ENCODE measurements around the gene OTOG. TPM values are rescaled to one million over a fixed set of nuclear protein-coding genes. Genes with fewer than 3 reads are reported as not detected.
"Not testable (repeated sequence)": the region's sequence is repeated elsewhere in the genome, so short reads cannot be mapped to it uniquely, and the experiment has no call there.

Gene OTOG
- total and polyA plus RNA-seq, 4 donors = 0.11 TPM; not detected in 3

DNA sequence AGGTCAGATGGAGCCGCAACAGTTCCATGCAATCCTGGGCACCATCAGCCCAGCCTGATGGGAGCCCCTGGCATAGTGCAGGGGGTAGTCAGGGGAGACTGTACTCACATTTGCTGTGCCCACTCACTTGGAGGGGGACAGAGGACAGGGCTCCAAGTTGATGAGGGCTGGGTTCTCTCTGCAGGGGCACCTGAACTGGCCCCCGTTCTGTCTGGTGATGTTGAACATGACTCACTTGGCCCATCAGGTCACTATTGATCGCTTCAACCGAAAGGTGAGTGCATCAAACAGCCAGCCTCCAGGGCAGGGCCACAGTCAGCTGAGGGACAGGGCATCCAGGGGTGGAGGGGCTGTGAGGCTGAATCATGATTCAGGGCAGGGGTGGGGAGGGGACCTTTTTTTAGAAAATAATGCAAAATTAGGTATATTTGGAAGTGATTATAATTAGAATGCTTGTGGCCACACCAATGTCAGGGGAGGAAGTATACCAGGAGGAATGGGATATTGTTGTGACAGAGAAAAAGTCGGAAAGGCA, 66.4 kb downstream of the OTOG start:
- no peak overlapping the region for H3K9ac ChIP-seq (ENCODE audit: insufficient read depth in 1 of 2, low read length in 2 of 2)
- DNase-seq = no peak
- TF ChIP-seq, protein P1, sequence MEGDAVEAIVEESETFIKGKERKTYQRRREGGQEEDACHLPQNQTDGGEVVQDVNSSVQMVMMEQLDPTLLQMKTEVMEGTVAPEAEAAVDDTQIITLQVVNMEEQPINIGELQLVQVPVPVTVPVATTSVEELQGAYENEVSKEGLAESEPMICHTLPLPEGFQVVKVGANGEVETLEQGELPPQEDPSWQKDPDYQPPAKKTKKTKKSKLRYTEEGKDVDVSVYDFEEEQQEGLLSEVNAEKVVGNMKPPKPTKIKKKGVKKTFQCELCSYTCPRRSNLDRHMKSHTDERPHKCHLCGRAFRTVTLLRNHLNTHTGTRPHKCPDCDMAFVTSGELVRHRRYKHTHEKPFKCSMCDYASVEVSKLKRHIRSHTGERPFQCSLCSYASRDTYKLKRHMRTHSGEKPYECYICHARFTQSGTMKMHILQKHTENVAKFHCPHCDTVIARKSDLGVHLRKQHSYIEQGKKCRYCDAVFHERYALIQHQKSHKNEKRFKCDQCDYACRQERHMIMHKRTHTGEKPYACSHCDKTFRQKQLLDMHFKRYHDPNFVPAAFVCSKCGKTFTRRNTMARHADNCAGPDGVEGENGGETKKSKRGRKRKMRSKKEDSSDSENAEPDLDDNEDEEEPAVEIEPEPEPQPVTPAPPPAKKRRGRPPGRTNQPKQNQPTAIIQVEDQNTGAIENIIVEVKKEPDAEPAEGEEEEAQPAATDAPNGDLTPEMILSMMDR (IDR thresholded peaks at IDR 0.05; ENCODE audit: control extremely low read depth, extremely low read depth) = no peak
- WGBS, 2 donors = 86 to 89% methylated on average over 5 of the region's 5 CpGs
- H3K9me3 ChIP-seq (ENCODE audit: control insufficient read depth in 4 of 4, insufficient read depth in 3 of 4, low read length in 3 of 4) = no peaks in the 10 kb centered on the region
- no peaks in the 10 kb centered on the region for H3K36me3 ChIP-seq (ENCODE audit: control insufficient read depth in 4 of 4, insufficient read depth in 4 of 4, low read length in 4 of 4)
- H3K4me3 ChIP-seq = no peak overlapping the region
- no peaks in the 10 kb centered on the region for H3K4me1 ChIP-seq (ENCODE audit: control insufficient read depth in 5 of 5, insufficient read depth in 5 of 5, low read length in 5 of 5)
- H3K27me3 ChIP-seq (ENCODE audit: control insufficient read depth in 3 of 3, insufficient read depth in 3 of 3, low read length in 2 of 3) = peaks cover 0 to 4% (median 0%) of the 10 kb centered on the region in 3 donors
- no peak overlapping the region for H3K27ac ChIP-seq (ENCODE audit: low read depth in 1 of 2, low read length in 1 of 2)
- ATAC-seq (ENCODE audit: insufficient read depth, low FRiP score) = no peak

DNA sequence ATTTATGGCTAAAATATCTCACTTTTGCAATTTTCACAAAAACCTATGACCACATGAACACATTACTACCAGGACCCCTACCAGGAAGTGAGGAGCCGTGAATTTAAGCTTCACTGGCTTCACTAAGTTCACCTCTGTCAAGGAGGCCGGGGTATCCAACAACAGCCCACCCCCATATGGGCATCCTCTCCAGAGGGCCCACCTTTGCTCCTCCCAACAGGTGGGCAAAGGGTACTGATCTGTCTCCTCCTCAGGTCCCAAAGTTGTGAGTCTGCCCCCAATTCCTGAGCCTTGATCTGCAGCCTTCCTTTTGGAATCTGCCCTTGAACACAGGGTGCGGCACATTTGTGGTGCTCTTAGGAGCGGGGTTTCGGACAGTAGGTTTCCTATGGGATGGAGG, 66.9 kb downstream of the OTOG start:
- DNase-seq = no peak
- Histone ChIP-seq H3K4me3 (no peak overlapping the region), H3K36me3 (ENCODE audit: control insufficient read depth in 4 of 4, insufficient read depth in 4 of 4, low read length in 4 of 4) (no peaks in the 10 kb centered on the region), H3K9ac (ENCODE audit: insufficient read depth in 1 of 2, low read length in 2 of 2) (no peak overlapping the region), H3K9me3 (ENCODE audit: control insufficient read depth in 4 of 4, insufficient read depth in 3 of 4, low read length in 3 of 4) (peaks cover 0 to under 1% (median 0%) of the 10 kb centered on the region in 4 donors), H3K4me1 (ENCODE audit: control insufficient read depth in 5 of 5, insufficient read depth in 5 of 5, low read length in 5 of 5) (no peaks in the 10 kb centered on the region), H3K27ac (ENCODE audit: low read depth in 1 of 2, low read length in 1 of 2) (no peak overlapping the region), H3K27me3 (ENCODE audit: control insufficient read depth in 3 of 3, insufficient read depth in 3 of 3, low read length in 2 of 3) (peaks cover 0 to 4% (median 0%) of the 10 kb centered on the region in 3 donors)
- no peak for ATAC-seq (ENCODE audit: insufficient read depth, low FRiP score)
- 90% methylated on average over 5 of the region's 5 CpGs for WGBS, 2 donors
- TF ChIP-seq, protein P1 (IDR thresholded peaks at IDR 0.05; ENCODE audit: control extremely low read depth, extremely low read depth) = no peak

DNA sequence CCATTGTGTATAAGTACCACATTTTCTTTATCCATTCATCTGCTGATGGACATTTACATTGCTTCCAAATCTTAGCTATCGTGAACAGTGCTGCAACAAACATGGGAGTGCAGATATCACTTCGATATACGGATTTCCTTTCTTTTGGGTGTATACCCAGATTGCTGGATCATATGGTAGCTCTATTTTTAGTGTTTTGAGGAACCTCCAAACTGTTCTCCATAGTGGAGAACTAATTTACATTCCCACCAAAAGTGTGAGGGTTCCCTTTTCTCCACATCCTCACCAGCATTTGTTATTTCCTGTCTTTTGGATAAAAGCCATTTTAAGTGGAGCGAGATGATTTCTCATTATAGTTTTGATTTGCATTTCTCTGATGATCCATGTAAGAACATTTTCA, 75.7 kb downstream of the OTOG start:
- 89 to 95% methylated on average over 4 of the region's 4 CpGs for WGBS, 2 donors
- DNase-seq; H3K4me1 ChIP-seq (ENCODE audit: control insufficient read depth in 5 of 5, insufficient read depth in 5 of 5, low read length in 5 of 5); H3K36me3 ChIP-seq (ENCODE audit: control insufficient read depth in 4 of 4, insufficient read depth in 4 of 4, low read length in 4 of 4); H3K27ac ChIP-seq (ENCODE audit: low read depth in 1 of 2, low read length in 1 of 2); H3K9me3 ChIP-seq (ENCODE audit: control insufficient read depth in 4 of 4, insufficient read depth in 3 of 4, low read length in 3 of 4); H3K9ac ChIP-seq (ENCODE audit: insufficient read depth in 1 of 2, low read length in 2 of 2); H3K4me3 ChIP-seq; ATAC-seq (ENCODE audit: insufficient read depth, low FRiP score); H3K27me3 ChIP-seq (ENCODE audit: control insufficient read depth in 3 of 3, insufficient read depth in 3 of 3, low read length in 2 of 3): not testable (repeated sequence)

DNA sequence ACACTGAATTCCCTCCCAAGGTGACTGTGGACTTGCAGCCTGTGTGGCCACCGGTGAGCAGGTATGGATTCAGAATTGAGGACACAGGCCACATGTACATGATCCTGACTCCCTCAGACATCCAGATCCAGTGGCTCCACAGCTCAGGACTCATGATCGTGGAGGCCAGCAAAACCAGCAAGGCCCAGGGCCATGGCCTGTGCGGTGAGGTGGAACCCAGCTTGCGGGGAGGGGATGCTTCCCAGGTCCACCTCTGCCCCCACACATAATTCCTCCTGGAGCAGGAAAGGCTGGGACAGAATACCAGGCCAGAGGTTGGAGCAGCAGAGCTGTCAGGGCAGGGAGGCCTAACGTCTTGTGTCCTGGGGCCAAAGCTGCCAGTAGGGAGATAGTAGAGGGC, 82.1 kb downstream of the OTOG start:
- Histone ChIP-seq H3K4me3 (no peak overlapping the region), H3K36me3 (ENCODE audit: control insufficient read depth in 4 of 4, insufficient read depth in 4 of 4, low read length in 4 of 4) (no peaks in the 10 kb centered on the region), H3K9ac (ENCODE audit: insufficient read depth in 1 of 2, low read length in 2 of 2) (no peak overlapping the region), H3K4me1 (ENCODE audit: control insufficient read depth in 5 of 5, insufficient read depth in 5 of 5, low read length in 5 of 5) (no peaks in the 10 kb centered on the region), H3K27me3 (ENCODE audit: control insufficient read depth in 3 of 3, insufficient read depth in 3 of 3, low read length in 2 of 3) (no peaks in the 10 kb centered on the region), H3K9me3 (ENCODE audit: control insufficient read depth in 4 of 4, insufficient read depth in 3 of 4, low read length in 3 of 4) (peaks cover 0 to 1% (median 0%) of the 10 kb centered on the region in 4 donors), H3K27ac (ENCODE audit: low read depth in 1 of 2, low read length in 1 of 2) (no peak overlapping the region)
- DNase-seq (no peak), ATAC-seq (ENCODE audit: insufficient read depth, low FRiP score) (no peak)
- 75 to 86% methylated on average over 5 of the region's 5 CpGs for WGBS, 2 donors
- TF ChIP-seq, protein P1 (IDR thresholded peaks at IDR 0.05; ENCODE audit: control extremely low read depth, extremely low read depth) = no peak
